GM12892 (cell line): ENCODE measurements around the gene ARL15.

Experiments
- DNase-seq: peaks from one replicate; pipeline ENCODE4 v3.0.0; 2011; ENCODE audit not compliant: insufficient read length
- FAIRE-seq: peaks from 2 replicates; lab custom pipeline; 2011; peaks lifted over from hg19 to GRCh38; lab: Jason Lieb, UNC
- POLR2A ChIP-seq: IDR thresholded peaks from 2 replicates; pipeline ENCODE4 v1.6.1; 2011; ENCODE audit warnings: low read depth, low read length, control low read depth
- POLR2AphosphoS5 ChIP-seq: IDR thresholded peaks from 2 replicates; pipeline ENCODE4 v1.6.1; 2011; ENCODE audit warnings: low read depth, low read length, control low read depth
- TAF1 ChIP-seq: IDR thresholded peaks from 2 replicates; pipeline ENCODE4 v1.6.1; 2011; ENCODE audit warnings: low read depth, mild to moderate bottlenecking, control low read depth, low read length, borderline replicate concordance

Gene ARL15

GRCh38 chr5:54150841-54151240 lies 159.5 kb downstream of the ARL15 start:
- DNase-seq (no peak), FAIRE-seq (no peak)
- TF ChIP-seq POLR2AphosphoS5 = no peak
- no peak for TF ChIP-seq TAF1
- TF ChIP-seq POLR2A = no peak

GRCh38 chr5:54148858-54149257 lies 161.5 kb downstream of the ARL15 start:
- no peak for DNase-seq

GRCh38 chr5:54148067-54148845 lies 162.1 kb downstream of the ARL15 start:
- TF ChIP-seq POLR2AphosphoS5 = no peak
- TF ChIP-seq TAF1 = no peak
- TF ChIP-seq POLR2A = no peak
- DNase-seq (no peak), FAIRE-seq (no peak)

More at GRCh38 chr5:54148858-54149257, 161.5 kb downstream of the ARL15 start:
- no peak for FAIRE-seq
- TF ChIP-seq POLR2A (no peak), POLR2AphosphoS5 (no peak), TAF1 (no peak)

- TF ChIP-seq POLR2A = no peak
- TF ChIP-seq POLR2AphosphoS5 = no peak
- no peak for TF ChIP-seq TAF1
- DNase-seq (no peak), FAIRE-seq (no peak)
Observed at GRCh38 chr5:54146916-54147315, 163.5 kb downstream of the ARL15 start.

GRCh38 chr5:54146390-54146789 lies 164.0 kb downstream of the ARL15 start:
- no peak for TF ChIP-seq POLR2A
- TF ChIP-seq POLR2AphosphoS5 = no peak
- TF ChIP-seq TAF1 = no peak
- DNase-seq = no peak
- FAIRE-seq = no peak

GRCh38 chr5:54140247-54140840 lies 170.0 kb downstream of the ARL15 start:
- FAIRE-seq = no peak
- TF ChIP-seq TAF1 = no peak
- no peak for TF ChIP-seq POLR2AphosphoS5
- TF ChIP-seq POLR2A = no peak

GRCh38 chr5:54136516-54137440 lies 173.6 kb downstream of the ARL15 start:
- TF ChIP-seq POLR2A (no peak), POLR2AphosphoS5 (no peak), TAF1 (no peak)
- DNase-seq = no peak
- no peak for FAIRE-seq

More at GRCh38 chr5:54140247-54140840, 170.0 kb downstream of the ARL15 start:
- DNase-seq = no peak

GRCh38 chr5:54135042-54135441 lies 175.3 kb downstream of the ARL15 start:
- TF ChIP-seq POLR2AphosphoS5 (no peak), POLR2A (no peak), TAF1 (no peak)
- FAIRE-seq = no peak

GRCh38 chr5:54133917-54134316 lies 176.5 kb downstream of the ARL15 start:
- no peak for TF ChIP-seq POLR2AphosphoS5
- no peak for TF ChIP-seq POLR2A
- no peak for TF ChIP-seq TAF1
- DNase-seq (no peak), FAIRE-seq (no peak)

More at GRCh38 chr5:54135042-54135441, 175.3 kb downstream of the ARL15 start:
- DNase-seq = no peak

- DNase-seq (no peak), FAIRE-seq (no peak)
- TF ChIP-seq TAF1 (no peak), POLR2AphosphoS5 (no peak), POLR2A (no peak)
Observed at GRCh38 chr5:54120473-54120872, 189.9 kb downstream of the ARL15 start.

- TF ChIP-seq POLR2A (no peak), POLR2AphosphoS5 (no peak)
- DNase-seq = no peak
- no peak for FAIRE-seq
Observed at GRCh38 chr5:54117957-54118356, 192.4 kb downstream of the ARL15 start.
